GM18909 (cell line): ENCODE measurements around the gene HNRNPK.
"Not testable (repeated sequence)": the region's sequence is repeated elsewhere in the genome, so short reads cannot be mapped to it uniquely, and the experiment has no call there.

ENCODE experiments used
- ATAC-seq: cut with Tn5 transposase; IDR thresholded peaks from one replicate; pipeline ENCODE4 v1.9.1; 2021; ENCODE audit warnings: mild to moderate bottlenecking; ENCODE audit not compliant: unreplicated experiment, poor library complexity

Gene HNRNPK

GRCh38 chr9:83978992-83979811, 813 bp downstream of the HNRNPK start:
- peak; percentile 31 for ATAC-seq

- ATAC-seq, result no peak
These were observed 2.8 kb downstream of the HNRNPK start for GRCh38 chr9:83977196-83977595.

GRCh38 chr9:83976372-83976771, 3.6 kb downstream of the HNRNPK start:
- ATAC-seq, result no peak

- no peak for ATAC-seq
These were observed 4.7 kb downstream of the HNRNPK start for GRCh38 chr9:83975300-83975699.

GRCh38 chr9:83972286-83972685, 7.7 kb downstream of the HNRNPK start:
- ATAC-seq, result no peak

GRCh38 chr9:83971485-83971884, 8.5 kb downstream of the HNRNPK start:
- no peak for ATAC-seq

GRCh38 chr9:83969602-83970001, 10.4 kb downstream of the HNRNPK start:
- no peak for ATAC-seq

GRCh38 chr9:83967073-83967472, 12.9 kb downstream of the HNRNPK start:
- ATAC-seq, result no peak

GRCh38 chr9:83966209-83966582, 13.8 kb downstream of the HNRNPK start:
- ATAC-seq, result no peak

GRCh38 chr9:83965350-83966208, 14.4 kb downstream of the HNRNPK start:
- no peak for ATAC-seq

GRCh38 chr9:83964973-83965349, 15.1 kb downstream of the HNRNPK start:
- ATAC-seq, result no peak

- ATAC-seq, result no peak
These were observed 17.9 kb downstream of the HNRNPK start for GRCh38 chr9:83962165-83962564.

GRCh38 chr9:83960991-83961390, 19.0 kb downstream of the HNRNPK start:
- ATAC-seq, result no peak

GRCh38 chr9:83959061-83959460, 21.0 kb downstream of the HNRNPK start:
- no peak for ATAC-seq

GRCh38 chr9:83957248-83957513, 22.8 kb downstream of the HNRNPK start:
- ATAC-seq, result no peak

- ATAC-seq, result peak; percentile 85
These were observed 23.4 kb downstream of the HNRNPK start for GRCh38 chr9:83956436-83957247.

GRCh38 chr9:83956086-83956435, 24.0 kb downstream of the HNRNPK start:
- peak; percentile 65 for ATAC-seq

GRCh38 chr9:83948096-83948495, 31.9 kb downstream of the HNRNPK start:
- not testable (repeated sequence) for ATAC-seq

GRCh38 chr9:83940590-83941303, 39.3 kb downstream of the HNRNPK start:
- no peak for ATAC-seq

GRCh38 chr9:83937861-83938455, 42.1 kb downstream of the HNRNPK start:
- ATAC-seq, result peak; percentile 74
